Aorta (tissue), 5 donors: Measurements from ENCODE around the gene RPTOR. TPM values are rescaled to one million over a fixed set of nuclear protein-coding genes. Genes with fewer than 3 reads are reported as not detected.

ENCODE experiments used
- ATAC-seq: fragments of 200-7000 bp; cut with Tn5 transposase; one replicate; pipeline ENCODE4 v1.9.1; 2022; ENCODE audit warnings: moderate library complexity; ENCODE audit not compliant: low FRiP score
- DNase-seq, 2 donors: peaks; one replicate each; pipeline ENCODE4 v3.0.0-alpha.2; 2020
- H3K27ac ChIP-seq, 2 donors: one replicate each; pipeline ENCODE4 v1.5.1; 2013; ENCODE audit warnings: low read length in 2 of 2, mild to moderate bottlenecking in 2 of 2, moderate library complexity in 2 of 2, control low read depth in 1 of 2, inconsistent platforms in 1 of 2, low read depth in 1 of 2
- H3K27me3 ChIP-seq, 2 donors: one replicate each; pipeline ENCODE4 v1.6.1; 2013; ENCODE audit warnings: control low read depth in 1 of 2, low read length in 1 of 2, mild to moderate bottlenecking in 1 of 2, moderate library complexity in 1 of 2; ENCODE audit not compliant: insufficient read depth in 2 of 2, control insufficient read depth in 1 of 2
- H3K36me3 ChIP-seq, 2 donors: one replicate each; pipeline ENCODE4 v1.6.1; 2013; ENCODE audit warnings: control low read depth in 1 of 2, low read length in 1 of 2, mild to moderate bottlenecking in 1 of 2; ENCODE audit not compliant: insufficient read depth in 2 of 2, control insufficient read depth in 1 of 2
- H3K4me1 ChIP-seq, 2 donors: one replicate each; pipeline ENCODE4 v1.6.1; 2013; ENCODE audit warnings: low read length in 2 of 2, control low read depth in 1 of 2, mild to moderate bottlenecking in 1 of 2, moderate library complexity in 1 of 2; ENCODE audit not compliant: insufficient read depth in 2 of 2, control insufficient read depth in 1 of 2
- H3K4me3 ChIP-seq, 2 donors: one replicate each; pipeline ENCODE4 v1.5.1; 2013; ENCODE audit warnings: low read length in 2 of 2, control low read depth in 1 of 2, mild to moderate bottlenecking in 1 of 2
- H3K9me3 ChIP-seq: one replicate; pipeline ENCODE4 v1.6.1; 2013; ENCODE audit warnings: mild to moderate bottlenecking, low read length; ENCODE audit not compliant: control insufficient read depth
- WGBS, 2 donors: extraction: QIAGEN DNeasy Blood & Tissue Kit; methylation state at CpG; one replicate each; pipeline ENCODE4 v1.1.7; 2013; 5-methylcytosine and 5-hydroxymethylcytosine counted together
- intact Hi-C, 2 donors: fragments of 100-400 bp; cut with DNase I; formaldehyde crosslinking; loops; one replicate each; pipeline versions ENCODE4 v1.14.2 to v1.15.0; 2022
- polyA plus RNA-seq, 2 donors: library from polyadenylated mRNA; stranded (reverse); fragments of 200-250 nt; gene quantifications; one replicate each; pipeline ENCODE4 v1.2.3, GENCODE V29; 2013
- total RNA-seq, 2 donors: library from RNA; stranded (reverse); fragmentation: NEBNext Ultra II Directional; extraction: Animal tissue kit (Norgen Biotek cat#: 25700); gene quantifications; one replicate each; pipeline ENCODE4 v1.2.1, GENCODE V29; 2021
- donor health status: healthy with polysubstance abuse.
- donor health status: Bipolar disorder and iron deficiency.
- donor health status: DM: no; HTN: no; CAD: no.
- donor health status: DM: no; HTN: no; CAD: no.
- donor health status: DM: yes; HTN: yes; CAD: no.

RPTOR gene
- total and polyA plus RNA-seq, 4 donors: 2.1 to 31.4 (median 18.6) TPM

DNA sequence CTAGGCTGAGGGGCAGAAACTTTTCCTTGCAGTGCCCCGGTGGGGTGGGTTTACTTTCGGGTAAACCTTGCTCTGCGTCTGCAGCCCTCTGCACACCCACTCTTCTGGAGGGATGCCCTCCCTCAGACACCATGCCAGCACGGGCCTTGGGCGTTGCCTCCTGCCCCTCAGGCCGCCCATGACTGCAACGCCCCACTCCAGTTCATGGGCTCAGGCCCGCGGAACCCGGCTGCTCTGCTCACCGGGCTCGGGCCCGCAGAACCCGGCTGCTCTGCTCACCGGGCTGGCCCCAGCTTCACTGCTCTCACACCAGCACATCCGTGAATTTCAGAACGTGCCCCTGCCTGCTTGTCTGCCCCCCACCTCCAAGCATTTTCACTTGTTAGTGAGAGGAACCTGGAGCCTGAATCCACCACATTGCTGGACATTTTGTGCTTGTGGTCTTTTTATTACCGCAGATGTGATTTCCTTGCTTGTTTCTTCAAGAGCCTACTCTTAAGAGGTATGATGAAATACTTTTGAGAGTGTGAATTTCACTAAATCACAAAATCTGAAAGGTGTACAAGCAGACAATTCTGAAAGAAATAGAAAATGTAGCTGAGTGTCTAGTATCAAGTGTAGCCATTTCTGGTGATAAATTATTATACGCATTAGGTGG lies 130.9 kb downstream of the RPTOR start:
- no peaks in the 10 kb centered on the region for H3K9me3 ChIP-seq
- H3K27ac ChIP-seq: no peak overlapping the region
- H3K4me3 ChIP-seq: no peak overlapping the region
- H3K4me1 ChIP-seq: no peaks in the 10 kb centered on the region
- WGBS, 2 donors: 85 to 87% methylated on average over 19 of the region's 19 CpGs
- intact Hi-C loops: no loop called here
- ATAC-seq (no peak), DNase-seq (peak in 1 of 2 donors; percentile 70)
- no peaks in the 10 kb centered on the region for H3K36me3 ChIP-seq
- no peaks in the 10 kb centered on the region for H3K27me3 ChIP-seq

DNA sequence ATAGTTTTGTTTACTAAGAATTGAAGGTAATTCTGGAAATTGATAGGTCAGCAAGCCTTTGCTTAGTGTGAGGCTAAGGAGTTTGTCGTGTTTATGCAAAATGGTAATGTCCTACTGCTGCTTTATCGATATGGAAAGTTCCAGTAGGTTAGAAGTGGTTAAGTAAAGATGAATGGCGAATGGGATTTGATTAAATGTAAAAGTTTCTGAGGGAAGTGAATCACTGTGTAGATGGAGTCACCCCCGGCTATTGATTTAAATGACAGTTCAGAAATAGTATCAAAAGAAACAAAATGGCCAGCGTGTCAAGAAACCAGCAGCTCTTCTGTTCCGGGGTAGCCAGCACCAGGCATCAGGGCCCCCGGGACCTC lies 131.4 kb downstream of the RPTOR start:
- Histone ChIP-seq H3K36me3 (no peaks in the 10 kb centered on the region), H3K4me1 (no peaks in the 10 kb centered on the region), H3K9me3 (no peaks in the 10 kb centered on the region), H3K27me3 (no peaks in the 10 kb centered on the region), H3K4me3 (no peak overlapping the region), H3K27ac (no peak overlapping the region)
- intact Hi-C loops: no loop called here
- no peak for DNase-seq
- 98% methylated on average over 7 of the region's 7 CpGs for WGBS, 2 donors
- ATAC-seq: no peak

DNA sequence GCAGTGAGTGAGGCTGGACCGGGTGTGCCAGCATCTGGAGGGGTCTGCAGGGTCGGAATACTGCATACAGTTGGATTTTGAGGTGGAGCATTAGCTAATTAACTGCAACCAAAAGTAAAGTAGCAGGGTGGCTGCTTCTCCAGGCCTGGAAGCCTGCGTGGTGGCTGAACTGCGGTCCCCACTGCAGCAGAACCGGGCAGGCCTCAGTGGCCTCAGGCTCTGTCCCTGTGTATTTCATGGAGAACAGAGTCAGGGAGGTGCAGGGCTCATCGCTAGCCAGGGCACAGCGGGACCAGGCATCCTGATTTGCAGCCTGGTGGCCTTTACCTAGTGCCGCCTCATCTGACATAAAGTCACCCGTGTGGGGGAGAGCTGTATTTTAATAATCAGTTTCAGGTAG lies 131.9 kb downstream of the RPTOR start:
- Histone ChIP-seq H3K9me3 (no peaks in the 10 kb centered on the region), H3K4me1 (no peaks in the 10 kb centered on the region), H3K36me3 (no peaks in the 10 kb centered on the region), H3K27me3 (no peaks in the 10 kb centered on the region), H3K4me3 (no peak overlapping the region), H3K27ac (no peak overlapping the region)
- intact Hi-C loops: no loop called here
- DNase-seq: no peak
- no peak for ATAC-seq
- WGBS, 2 donors: 91 to 92% methylated on average over 9 of the region's 9 CpGs

- Histone ChIP-seq H3K36me3 (no peaks in the 10 kb centered on the region), H3K27ac (no peak overlapping the region), H3K4me3 (no peak overlapping the region), H3K4me1 (no peaks in the 10 kb centered on the region), H3K27me3 (no peaks in the 10 kb centered on the region), H3K9me3 (no peaks in the 10 kb centered on the region)
- intact Hi-C loops: no loop called here
- DNase-seq (peak in 1 of 2 donors; percentile 20), ATAC-seq (no peak)
- WGBS, 2 donors: 86 to 87% methylated on average over 3 of the region's 3 CpGs
Observed at GRCh38 chr17:80677214-80677756, 132.6 kb downstream of the RPTOR start.

GRCh38 chr17:80679816-80680215 lies 135.2 kb downstream of the RPTOR start:
- H3K4me1 ChIP-seq: no peaks in the 10 kb centered on the region
- H3K9me3 ChIP-seq: no peaks in the 10 kb centered on the region
- H3K27ac ChIP-seq: no peak overlapping the region
- ATAC-seq: no peak
- peaks cover 0 to 1% of the 10 kb centered on the region in 2 donors for H3K36me3 ChIP-seq
- 91 to 95% methylated on average over 3 of the region's 3 CpGs for WGBS, 2 donors
- H3K27me3 ChIP-seq: no peaks in the 10 kb centered on the region
- intact Hi-C loops: no loop called here
- peak in 1 of 2 donors; percentile 31 for DNase-seq
- no peak overlapping the region for H3K4me3 ChIP-seq

DNA sequence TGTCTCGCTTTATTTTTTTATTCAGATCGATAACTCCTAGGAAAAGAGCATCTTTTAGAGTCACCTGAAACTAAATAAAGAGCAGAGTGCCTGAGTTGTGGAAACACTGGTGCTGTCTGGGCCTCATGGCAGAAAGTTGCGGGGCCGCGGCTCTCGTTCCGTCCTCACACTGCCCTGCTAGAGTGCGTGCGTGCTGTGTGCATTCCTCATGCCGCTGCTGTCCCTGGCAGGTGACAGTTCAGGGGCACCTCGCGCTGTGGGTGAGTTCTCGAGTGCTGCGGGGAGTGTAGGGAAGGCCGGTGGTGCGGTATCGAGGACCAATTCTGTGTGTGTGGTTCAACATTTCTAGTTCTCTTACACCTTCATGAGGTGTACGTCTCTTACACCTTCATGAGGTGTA lies 136.6 kb downstream of the RPTOR start:
- WGBS, 2 donors: 94 to 98% methylated on average over 18 of the region's 18 CpGs
- DNase-seq: no peak
- intact Hi-C loops: no loop called here

DNA sequence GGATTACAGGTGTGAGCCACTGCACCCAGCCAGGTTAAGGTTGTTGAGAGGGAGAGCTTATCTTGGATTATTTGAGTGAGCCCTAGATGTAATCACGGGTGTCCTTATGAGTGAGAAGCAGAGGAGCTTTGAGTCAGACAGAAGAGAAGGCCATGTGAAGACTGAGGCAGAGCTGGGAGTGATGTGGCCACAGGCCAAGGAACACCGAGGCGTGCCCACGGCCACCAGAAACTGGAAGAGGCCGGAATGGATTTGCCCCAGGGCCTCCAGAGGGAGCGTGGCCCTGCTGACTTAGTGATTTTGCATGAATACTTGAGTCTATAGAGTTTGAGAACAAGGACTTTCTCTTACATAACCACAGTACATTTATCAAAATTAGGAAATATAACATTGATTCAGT lies 137.7 kb downstream of the RPTOR start:
- DNase-seq: no peak
- intact Hi-C loops: no loop called here
- no peaks in the 10 kb centered on the region for H3K4me1 ChIP-seq
- H3K9me3 ChIP-seq: no peaks in the 10 kb centered on the region
- H3K36me3 ChIP-seq: peaks cover 0 to 1% of the 10 kb centered on the region in 2 donors
- 94 to 98% methylated on average over 6 of the region's 6 CpGs for WGBS, 2 donors
- no peaks in the 10 kb centered on the region for H3K27me3 ChIP-seq
- H3K4me3 ChIP-seq: no peak overlapping the region
- H3K27ac ChIP-seq: no peak overlapping the region
- peak; percentile 17 for ATAC-seq

More for the DNA sequence above, 136.6 kb downstream of the RPTOR start:
- Histone ChIP-seq H3K27me3 (no peaks in the 10 kb centered on the region), H3K4me3 (no peak overlapping the region), H3K9me3 (no peaks in the 10 kb centered on the region), H3K27ac (no peak overlapping the region), H3K4me1 (no peaks in the 10 kb centered on the region), H3K36me3 (peaks cover 0 to 1% of the 10 kb centered on the region in 2 donors)
- no peak for ATAC-seq

DNA sequence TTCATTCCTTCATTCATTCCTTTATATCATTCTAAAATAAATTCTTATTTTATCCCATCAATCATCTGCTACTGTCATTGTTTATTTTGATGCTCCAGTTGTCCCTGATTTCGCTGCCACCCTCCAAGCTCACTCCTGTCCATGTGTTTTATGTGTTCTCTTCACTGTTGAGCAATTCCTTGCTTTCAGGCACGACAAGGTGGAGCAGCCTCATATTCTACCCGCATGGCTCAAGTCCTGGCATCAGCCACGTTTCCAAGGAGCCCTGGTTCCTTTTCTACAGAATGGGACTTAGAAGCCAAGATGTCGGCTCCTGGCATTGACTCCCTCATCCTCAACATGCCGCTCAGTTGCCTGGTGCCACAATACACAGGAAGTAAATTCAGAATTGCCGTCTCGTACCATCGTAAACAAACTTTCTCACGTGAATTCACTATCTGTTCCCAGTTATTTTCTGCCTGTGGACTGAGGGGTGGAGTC lies 139.0 kb downstream of the RPTOR start:
- no peak overlapping the region for H3K27ac ChIP-seq
- ATAC-seq: no peak
- intact Hi-C loops: no loop called here

DNA sequence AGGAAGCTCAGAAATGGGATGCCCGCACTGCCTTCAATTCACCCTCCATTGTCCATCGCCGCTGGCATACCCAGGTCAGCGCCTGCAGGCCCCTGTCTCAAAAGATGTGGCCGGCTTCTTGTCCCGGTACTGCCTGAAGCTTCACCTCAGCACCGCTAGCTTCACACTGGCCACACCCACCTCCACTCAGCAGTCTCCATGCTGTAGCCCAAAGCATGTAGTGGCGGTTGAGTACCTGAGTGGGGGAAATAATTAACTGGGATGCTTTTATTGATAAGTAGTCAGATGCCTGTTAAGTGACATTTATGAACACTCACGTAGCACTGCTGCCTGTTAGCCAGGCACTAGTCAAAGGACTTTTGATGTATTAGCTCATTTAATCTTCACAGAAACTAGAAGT lies 143.2 kb downstream of the RPTOR start:
- DNase-seq (no peak), ATAC-seq (no peak)
- 90 to 97% methylated on average over 9 of the region's 9 CpGs for WGBS, 2 donors
- Histone ChIP-seq H3K9me3 (no peaks in the 10 kb centered on the region), H3K27ac (no peak overlapping the region), H3K4me1 (no peaks in the 10 kb centered on the region), H3K36me3 (peaks cover 0 to 1% of the 10 kb centered on the region in 2 donors), H3K4me3 (no peak overlapping the region), H3K27me3 (no peaks in the 10 kb centered on the region)
- intact Hi-C loops: no loop called here

More for the DNA sequence above, 139.0 kb downstream of the RPTOR start:
- Histone ChIP-seq H3K9me3 (no peaks in the 10 kb centered on the region), H3K4me1 (no peaks in the 10 kb centered on the region), H3K4me3 (no peak overlapping the region), H3K36me3 (peaks cover 0 to 1% of the 10 kb centered on the region in 2 donors), H3K27me3 (no peaks in the 10 kb centered on the region)
- 83 to 85% methylated on average over 10 of the region's 10 CpGs for WGBS, 2 donors
- no peak for DNase-seq
